Astrocyte (in vitro differentiated cells and primary cell): Measurements from ENCODE around the gene PCDHAC2.

Experiments used
- EZH2 ChIP-seq: IDR thresholded peaks from 2 replicates; pipeline ENCODE4 v1.6.1; 2012; ENCODE audit warnings: mild to moderate bottlenecking, low read length, inconsistent platforms; ENCODE audit not compliant: insufficient read depth
- TF ChIP-seq, protein P1 (sequence below): IDR thresholded peaks from 2 replicates; pipeline ENCODE4 v1.5.1; 2011; ENCODE audit warnings: low read depth, mild to moderate bottlenecking, inconsistent platforms, low read length, moderate library complexity; ENCODE audit not compliant: insufficient read depth

DNA sequence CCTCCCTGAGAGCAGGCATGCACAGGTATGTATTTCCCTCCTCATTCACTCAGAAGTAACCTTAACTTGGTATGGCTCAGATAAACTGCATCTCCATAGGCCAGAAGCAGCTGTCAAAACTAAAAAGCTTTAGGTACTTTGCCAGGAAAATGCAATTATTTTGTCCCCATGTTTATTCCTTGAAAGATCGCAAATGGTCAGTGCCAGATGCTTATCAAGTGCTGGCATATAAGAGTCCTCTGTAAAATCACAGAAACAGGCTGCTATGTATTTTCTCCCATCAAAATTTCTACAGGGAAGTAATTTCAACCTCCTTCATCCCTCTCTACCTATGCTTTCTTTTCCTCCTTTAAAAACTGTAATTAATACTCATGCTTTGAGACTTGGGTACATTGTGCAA lies 12.7 kb downstream of the PCDHAC2 start:
- TF ChIP-seq, protein P1, sequence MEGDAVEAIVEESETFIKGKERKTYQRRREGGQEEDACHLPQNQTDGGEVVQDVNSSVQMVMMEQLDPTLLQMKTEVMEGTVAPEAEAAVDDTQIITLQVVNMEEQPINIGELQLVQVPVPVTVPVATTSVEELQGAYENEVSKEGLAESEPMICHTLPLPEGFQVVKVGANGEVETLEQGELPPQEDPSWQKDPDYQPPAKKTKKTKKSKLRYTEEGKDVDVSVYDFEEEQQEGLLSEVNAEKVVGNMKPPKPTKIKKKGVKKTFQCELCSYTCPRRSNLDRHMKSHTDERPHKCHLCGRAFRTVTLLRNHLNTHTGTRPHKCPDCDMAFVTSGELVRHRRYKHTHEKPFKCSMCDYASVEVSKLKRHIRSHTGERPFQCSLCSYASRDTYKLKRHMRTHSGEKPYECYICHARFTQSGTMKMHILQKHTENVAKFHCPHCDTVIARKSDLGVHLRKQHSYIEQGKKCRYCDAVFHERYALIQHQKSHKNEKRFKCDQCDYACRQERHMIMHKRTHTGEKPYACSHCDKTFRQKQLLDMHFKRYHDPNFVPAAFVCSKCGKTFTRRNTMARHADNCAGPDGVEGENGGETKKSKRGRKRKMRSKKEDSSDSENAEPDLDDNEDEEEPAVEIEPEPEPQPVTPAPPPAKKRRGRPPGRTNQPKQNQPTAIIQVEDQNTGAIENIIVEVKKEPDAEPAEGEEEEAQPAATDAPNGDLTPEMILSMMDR = no peak
- no peak for TF ChIP-seq EZH2
